ENCODE data around the gene JAKMIP3. TPM values are rescaled to one million over a fixed set of nuclear protein-coding genes. Genes with fewer than 3 reads are reported as not detected.

Gene JAKMIP3
- total RNA-seq, 4 donors from 2014 or later = 0.24 to 0.67 (median 0.51) TPM

DNA sequence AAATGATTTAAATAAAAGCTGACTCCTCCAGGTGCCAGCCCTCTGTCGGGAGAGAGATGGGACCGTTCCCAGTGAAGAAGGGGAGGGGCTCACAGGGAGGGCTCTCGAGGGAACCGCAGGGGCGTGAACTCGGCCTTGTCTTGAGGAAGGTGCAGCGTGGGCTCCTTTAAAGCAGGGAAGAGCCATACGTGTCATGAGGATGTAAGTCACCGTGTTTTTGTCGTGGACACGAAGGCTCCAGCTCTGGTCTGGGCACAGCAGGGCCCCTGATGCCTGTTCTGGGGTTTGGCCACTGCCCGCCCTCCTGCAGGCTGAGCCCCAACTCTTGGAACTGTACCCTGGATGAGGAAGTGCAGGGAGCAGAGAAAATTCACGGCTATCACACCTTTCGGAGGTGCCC, 45.0 kb downstream of the JAKMIP3 start:
- no peak for ATAC-seq
- Histone ChIP-seq H3K36me3 (no peaks in the 10 kb centered on the region), H3K9me3 (no peaks in the 10 kb centered on the region), H3K4me3 (no peak overlapping the region), H3K27ac (no peak overlapping the region), H3K27me3 (no peaks in the 10 kb centered on the region), H3K4me1 (peaks cover 0 to 3% of the 10 kb centered on the region in 2 donors)
- in situ Hi-C loops (cut with MboI; ENCODE audit: low sequenced_read_pairs in 4 of 4) = no loop called here
- no peak for DNase-seq
- intact Hi-C loops (cut with DNase I; ENCODE audit: low total_unique reads) = no loop called here
- no peak for TF ChIP-seq POLR2A (IDR thresholded peaks at IDR 0.05)
- TF ChIP-seq, protein P1, sequence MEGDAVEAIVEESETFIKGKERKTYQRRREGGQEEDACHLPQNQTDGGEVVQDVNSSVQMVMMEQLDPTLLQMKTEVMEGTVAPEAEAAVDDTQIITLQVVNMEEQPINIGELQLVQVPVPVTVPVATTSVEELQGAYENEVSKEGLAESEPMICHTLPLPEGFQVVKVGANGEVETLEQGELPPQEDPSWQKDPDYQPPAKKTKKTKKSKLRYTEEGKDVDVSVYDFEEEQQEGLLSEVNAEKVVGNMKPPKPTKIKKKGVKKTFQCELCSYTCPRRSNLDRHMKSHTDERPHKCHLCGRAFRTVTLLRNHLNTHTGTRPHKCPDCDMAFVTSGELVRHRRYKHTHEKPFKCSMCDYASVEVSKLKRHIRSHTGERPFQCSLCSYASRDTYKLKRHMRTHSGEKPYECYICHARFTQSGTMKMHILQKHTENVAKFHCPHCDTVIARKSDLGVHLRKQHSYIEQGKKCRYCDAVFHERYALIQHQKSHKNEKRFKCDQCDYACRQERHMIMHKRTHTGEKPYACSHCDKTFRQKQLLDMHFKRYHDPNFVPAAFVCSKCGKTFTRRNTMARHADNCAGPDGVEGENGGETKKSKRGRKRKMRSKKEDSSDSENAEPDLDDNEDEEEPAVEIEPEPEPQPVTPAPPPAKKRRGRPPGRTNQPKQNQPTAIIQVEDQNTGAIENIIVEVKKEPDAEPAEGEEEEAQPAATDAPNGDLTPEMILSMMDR (IDR thresholded peaks at IDR 0.05 in 4 of 5, conservative IDR thresholded peaks at IDR 0.05 in 1 of 5) = no peak

DNA sequence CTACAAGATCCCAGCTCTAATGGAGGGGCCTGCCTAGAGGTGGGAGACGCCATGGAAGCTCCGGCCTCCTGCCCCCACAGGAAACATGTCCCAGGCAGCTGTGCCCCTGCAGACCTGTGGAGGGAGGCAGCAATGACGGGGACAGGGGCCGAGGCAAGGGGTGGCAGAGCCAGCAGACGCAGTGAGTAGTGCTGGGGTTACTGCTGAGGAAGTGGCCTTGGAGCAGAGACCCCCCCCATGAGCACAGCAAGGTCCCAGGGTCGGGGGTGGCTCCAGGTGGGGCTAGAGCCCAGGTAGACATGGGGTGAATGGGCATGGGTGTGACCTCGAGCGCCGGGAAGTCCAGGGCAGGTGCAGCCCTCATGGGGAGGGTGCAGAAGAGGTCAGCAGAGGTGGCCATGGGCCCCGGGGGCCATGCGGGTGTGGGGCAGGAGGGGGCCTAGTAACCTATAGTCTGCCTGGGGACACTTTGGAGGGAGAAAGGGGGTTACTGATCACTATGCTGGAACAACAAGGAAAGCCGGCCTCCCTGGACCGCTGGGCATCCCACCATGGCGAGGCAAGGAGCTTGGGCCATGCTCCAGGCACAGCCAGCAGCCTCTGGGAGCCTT, 45.5 kb downstream of the JAKMIP3 start:
- intact Hi-C loops (cut with DNase I; ENCODE audit: low total_unique reads) (no loop called here), in situ Hi-C loops (cut with MboI; ENCODE audit: low sequenced_read_pairs in 4 of 4) (no loop called here)
- Histone ChIP-seq H3K9me3 (no peaks in the 10 kb centered on the region), H3K4me1 (peaks cover 0 to 3% of the 10 kb centered on the region in 2 donors), H3K36me3 (no peaks in the 10 kb centered on the region), H3K27me3 (no peaks in the 10 kb centered on the region), H3K27ac (no peak overlapping the region), H3K4me3 (no peak overlapping the region)
- DNase-seq = no peak
- ATAC-seq = no peak
- no peak for TF ChIP-seq POLR2A (IDR thresholded peaks at IDR 0.05)
- TF ChIP-seq, protein P1 (IDR thresholded peaks at IDR 0.05 in 4 of 5, conservative IDR thresholded peaks at IDR 0.05 in 1 of 5) = no peak

DNA sequence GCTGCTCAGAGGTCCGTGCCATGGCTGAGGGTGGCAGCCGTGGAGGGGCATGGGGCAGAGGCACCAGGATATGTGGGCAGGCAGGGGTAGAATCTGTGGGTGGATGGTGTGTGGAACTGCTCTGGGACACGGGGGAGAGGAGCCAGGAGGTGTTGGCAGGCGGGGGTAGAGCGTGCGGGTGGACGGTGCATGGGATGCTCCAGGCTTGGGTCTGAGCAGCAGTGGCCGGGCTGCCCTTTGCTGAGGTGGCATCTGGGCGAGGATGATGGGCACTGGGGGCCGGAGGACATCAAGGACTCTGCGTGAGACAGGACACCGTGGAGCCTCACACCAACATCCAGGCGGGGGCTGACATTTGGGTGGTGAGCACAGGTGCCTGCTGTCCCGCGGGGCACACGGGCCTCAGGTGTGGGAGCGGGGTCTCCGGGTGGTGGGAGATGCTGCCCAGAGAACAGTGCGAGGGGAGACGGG, 46.2 kb downstream of the JAKMIP3 start:
- TF ChIP-seq, protein P1 (IDR thresholded peaks at IDR 0.05 in 4 of 5, conservative IDR thresholded peaks at IDR 0.05 in 1 of 5) = no peak
- no peak for TF ChIP-seq POLR2A (IDR thresholded peaks at IDR 0.05)
- ATAC-seq (no peak), DNase-seq (no peak)
- H3K4me3 ChIP-seq = no peak overlapping the region
- in situ Hi-C loops (cut with MboI; ENCODE audit: low sequenced_read_pairs in 4 of 4) = no loop called here
- H3K27me3 ChIP-seq = no peaks in the 10 kb centered on the region
- intact Hi-C loops (cut with DNase I; ENCODE audit: low total_unique reads) = no loop called here
- H3K4me1 ChIP-seq = peaks cover 0 to 3% of the 10 kb centered on the region in 2 donors
- H3K36me3 ChIP-seq = no peaks in the 10 kb centered on the region
- no peak overlapping the region for H3K27ac ChIP-seq
- no peaks in the 10 kb centered on the region for H3K9me3 ChIP-seq

DNA sequence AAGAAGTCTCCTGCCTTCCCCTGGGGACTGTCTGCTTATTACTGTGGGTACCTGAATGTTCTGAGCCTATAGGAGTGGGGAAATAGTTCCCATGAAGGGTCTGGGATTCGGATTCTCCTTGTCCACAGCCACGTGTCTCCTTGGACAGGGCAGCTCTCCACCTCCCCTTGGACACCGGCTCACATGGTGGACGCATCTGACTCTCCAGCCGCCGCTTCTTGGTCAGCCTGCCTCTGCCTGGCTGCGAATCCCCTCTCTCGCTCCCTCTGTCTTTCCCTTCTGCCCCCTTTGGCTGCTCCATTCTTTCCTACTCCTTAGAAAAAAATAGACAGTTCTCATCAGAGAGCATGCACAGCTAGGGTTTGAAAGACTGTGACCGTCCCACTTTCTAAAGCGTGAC, 46.9 kb downstream of the JAKMIP3 start:
- H3K27ac ChIP-seq = no peak overlapping the region
- no peaks in the 10 kb centered on the region for H3K9me3 ChIP-seq
- DNase-seq = no peak
- H3K27me3 ChIP-seq = no peaks in the 10 kb centered on the region
- H3K4me1 ChIP-seq = peaks cover 0 to 3% of the 10 kb centered on the region in 2 donors
- TF ChIP-seq, protein P1 (IDR thresholded peaks at IDR 0.05 in 4 of 5, conservative IDR thresholded peaks at IDR 0.05 in 1 of 5) = no peak
- TF ChIP-seq POLR2A (IDR thresholded peaks at IDR 0.05) = no peak
- no peak for ATAC-seq
- intact Hi-C loops (cut with DNase I; ENCODE audit: low total_unique reads) (no loop called here), in situ Hi-C loops (cut with MboI; ENCODE audit: low sequenced_read_pairs in 4 of 4) (no loop called here)
- H3K4me3 ChIP-seq = no peak overlapping the region
- no peaks in the 10 kb centered on the region for H3K36me3 ChIP-seq

DNA sequence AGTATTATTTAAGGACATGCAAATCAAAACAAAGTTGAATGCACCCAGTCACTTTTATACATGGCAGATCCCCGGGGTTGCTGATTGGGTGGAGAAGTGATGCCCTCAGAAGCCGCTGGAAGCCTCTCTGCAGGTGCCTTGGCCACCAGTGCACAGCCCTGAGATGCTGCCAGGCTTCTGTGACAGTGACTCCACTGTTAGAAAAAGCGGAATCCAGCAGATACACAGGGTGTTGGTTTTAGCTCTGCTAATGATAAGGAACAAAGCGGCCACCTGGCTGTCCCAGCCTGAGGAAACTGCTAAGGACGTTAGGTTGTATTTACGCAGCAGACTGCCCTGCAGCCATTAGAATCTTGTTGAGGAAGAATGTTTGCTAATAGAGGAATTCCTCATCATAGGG, 47.5 kb downstream of the JAKMIP3 start:
- DNase-seq (no peak), ATAC-seq (no peak)
- in situ Hi-C loops (cut with MboI; ENCODE audit: low sequenced_read_pairs in 4 of 4) = no loop called here

More for the DNA sequence above, 47.5 kb downstream of the JAKMIP3 start:
- Histone ChIP-seq H3K36me3 (no peaks in the 10 kb centered on the region), H3K9me3 (no peaks in the 10 kb centered on the region), H3K27me3 (no peaks in the 10 kb centered on the region), H3K4me1 (peaks cover 0 to 3% of the 10 kb centered on the region in 2 donors), H3K27ac (no peak overlapping the region), H3K4me3 (no peak overlapping the region)
- TF ChIP-seq, protein P1 (IDR thresholded peaks at IDR 0.05 in 4 of 5, conservative IDR thresholded peaks at IDR 0.05 in 1 of 5) = no peak
- TF ChIP-seq POLR2A (IDR thresholded peaks at IDR 0.05) = no peak
- intact Hi-C loops (cut with DNase I; ENCODE audit: low total_unique reads) = no loop called here
